A172 (cell line): ENCODE measurements around the gene CAPS. TPM values are rescaled to one million over a fixed set of nuclear protein-coding genes. Genes with fewer than 3 reads are reported as not detected.
"Not testable (repeated sequence)": the region's sequence is repeated elsewhere in the genome, so short reads cannot be mapped to it uniquely, and the experiment has no call there.

Experiments used
- DNase-seq: peaks from one replicate; pipeline ENCODE4 v3.0.0-alpha.2; 2015; ENCODE audit warnings: low spot score
- total RNA-seq: library from RNA; depleted of rRNA; stranded (reverse); fragments of >200 nt; shearing (Covaris generic); gene quantifications from 2 replicates; pipeline ENCODE4 v1.2.3, GENCODE V29; 2014; rRNA removed

CAPS gene
- total RNA-seq: 12.0 and 15.0 TPM in 2 replicates

DNA sequence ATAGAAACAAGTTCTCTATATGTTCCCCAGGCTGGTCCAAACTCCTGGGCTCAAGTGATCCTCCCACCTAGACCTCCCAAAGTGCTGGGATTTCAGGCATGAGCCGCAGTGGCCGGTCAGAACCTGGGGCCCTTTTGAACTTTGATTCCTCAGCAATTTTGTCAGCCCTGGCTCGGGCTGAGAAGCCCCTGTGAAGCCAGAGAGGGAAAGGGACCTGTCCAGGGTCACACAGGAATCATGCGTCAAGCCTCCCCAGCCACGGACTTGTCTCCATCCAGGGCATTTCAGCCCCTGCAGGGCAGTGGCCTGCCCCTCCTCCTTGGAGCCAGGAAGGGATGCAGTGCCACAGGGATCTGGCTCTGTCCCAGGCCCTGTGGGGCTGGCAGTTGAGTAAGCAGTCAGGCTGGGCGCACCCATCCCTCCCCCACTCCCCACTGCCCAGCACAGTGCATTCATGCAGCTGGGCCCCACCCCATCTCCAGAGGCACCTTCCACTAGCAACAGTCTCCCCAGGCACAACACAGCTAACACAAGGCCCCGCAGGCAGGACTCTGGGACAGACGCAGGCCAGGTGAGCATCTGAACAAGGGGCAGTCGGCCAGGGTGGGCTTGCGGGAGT lies at the start of gene CAPS:
CAPS (plus strand) TSS at position 516 of the 619 bp plus-strand sequence. CDS start 153 bp downstream, outside the sequence.
- DNase-seq: peak; percentile 95

DNA sequence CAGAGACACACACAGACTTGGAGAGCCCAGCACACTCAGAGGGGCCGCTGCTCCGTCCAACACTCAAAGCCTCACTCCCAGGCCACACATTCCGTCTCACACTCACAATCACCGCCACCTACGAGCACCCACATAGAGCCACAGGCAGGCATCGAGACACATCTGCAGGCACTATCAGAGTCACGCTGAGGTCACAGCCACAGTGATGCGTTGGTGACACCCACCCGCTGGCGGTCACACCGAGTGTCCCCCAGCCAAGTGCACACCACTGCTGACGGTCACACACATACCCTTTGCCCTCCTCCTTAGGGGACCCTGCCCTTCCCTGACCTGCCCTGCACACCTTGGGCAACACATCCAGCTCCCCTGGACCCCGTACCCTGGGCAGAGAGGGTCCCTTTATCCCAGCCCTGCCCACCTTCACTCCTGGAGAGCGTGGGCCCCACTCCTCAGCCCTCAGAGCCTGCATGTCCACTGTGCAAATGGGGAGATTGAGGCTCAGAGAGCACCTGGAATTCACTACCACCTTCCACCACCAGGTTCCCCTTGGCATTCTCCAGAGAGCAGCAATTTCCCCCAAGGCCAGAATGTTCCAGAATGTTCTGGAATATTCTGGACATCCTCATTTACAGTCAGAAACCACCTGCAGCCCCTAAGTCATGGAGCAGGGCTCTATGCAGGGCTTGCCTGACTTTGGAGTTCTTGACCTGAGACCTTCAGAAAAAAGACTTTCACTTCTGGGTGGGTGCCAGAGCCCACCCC lies 49.1 kb upstream of the CAPS start:
- DNase-seq: no peak

DNA sequence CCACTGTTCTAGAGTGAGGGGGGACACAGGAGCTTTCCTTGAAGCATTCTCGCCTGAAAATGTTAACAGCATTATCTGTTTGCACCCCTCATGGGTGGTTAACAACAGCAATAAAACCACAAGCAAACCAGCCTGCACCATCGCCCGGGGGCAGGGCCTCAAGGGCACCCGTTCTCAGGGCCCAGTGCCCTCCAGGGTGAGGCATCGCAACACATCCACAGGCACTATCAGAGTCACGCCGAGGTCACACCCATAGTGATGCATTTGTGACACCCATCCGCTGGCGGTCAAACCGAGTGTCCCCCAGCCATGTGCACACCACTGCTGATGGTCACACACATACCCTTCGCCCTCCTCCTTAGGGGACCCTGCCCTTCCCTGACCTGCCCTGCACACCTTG lies 48.3 kb upstream of the CAPS start:
- no peak for DNase-seq

GRCh38 chr19:5867201-5868136 lies 46.6 kb upstream of the CAPS start:
- DNase-seq: no peak

DNA sequence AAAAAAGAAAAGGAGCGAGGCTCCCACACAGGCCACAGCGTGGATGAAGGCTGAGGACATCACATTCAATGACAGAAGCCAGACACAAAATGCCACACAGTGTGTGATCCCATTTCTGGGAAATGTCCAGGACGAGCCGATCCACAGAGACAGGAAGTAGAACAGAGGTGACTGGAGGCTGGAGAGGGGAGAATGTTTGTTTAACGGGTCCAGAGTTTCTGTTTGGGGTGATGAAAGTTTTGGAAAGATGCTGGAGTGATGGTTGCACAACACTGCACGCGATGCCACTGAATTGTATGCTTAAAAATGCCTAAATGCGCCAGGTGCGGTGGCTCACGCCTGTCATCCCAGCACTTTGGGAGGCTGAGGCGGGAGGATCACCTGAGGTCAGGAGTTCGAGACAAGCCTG lies 43.1 kb upstream of the CAPS start:
- no peak for DNase-seq

DNA sequence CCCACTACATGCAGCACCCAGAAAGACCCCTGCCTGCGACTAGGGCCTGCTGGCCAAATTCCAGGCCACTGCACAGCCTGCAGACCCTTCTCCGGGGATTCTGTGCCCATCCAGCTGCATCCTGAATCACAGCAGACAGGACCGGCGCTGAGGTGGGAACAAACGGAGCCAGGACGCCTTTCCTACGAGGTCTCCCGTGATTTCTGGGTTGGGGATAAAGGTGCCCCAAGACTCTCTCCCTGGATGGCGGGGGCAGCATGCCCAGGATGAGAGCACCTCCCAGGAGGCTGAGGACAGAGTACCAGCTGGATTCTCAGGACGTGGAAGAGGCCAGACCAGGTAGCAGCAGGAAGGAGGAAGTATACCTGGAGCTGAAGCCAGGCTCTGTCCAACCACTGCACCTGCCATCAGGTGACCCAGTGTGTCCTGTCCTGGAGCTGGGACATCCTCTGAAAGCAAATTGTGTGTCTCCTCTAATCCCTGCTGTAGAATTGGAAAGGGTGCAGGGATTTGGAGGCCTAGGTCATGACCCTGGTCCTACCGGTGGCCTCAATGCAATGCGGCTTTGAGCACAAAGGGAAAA lies 40.3 kb upstream of the CAPS start:
- DNase-seq: no peak

DNA sequence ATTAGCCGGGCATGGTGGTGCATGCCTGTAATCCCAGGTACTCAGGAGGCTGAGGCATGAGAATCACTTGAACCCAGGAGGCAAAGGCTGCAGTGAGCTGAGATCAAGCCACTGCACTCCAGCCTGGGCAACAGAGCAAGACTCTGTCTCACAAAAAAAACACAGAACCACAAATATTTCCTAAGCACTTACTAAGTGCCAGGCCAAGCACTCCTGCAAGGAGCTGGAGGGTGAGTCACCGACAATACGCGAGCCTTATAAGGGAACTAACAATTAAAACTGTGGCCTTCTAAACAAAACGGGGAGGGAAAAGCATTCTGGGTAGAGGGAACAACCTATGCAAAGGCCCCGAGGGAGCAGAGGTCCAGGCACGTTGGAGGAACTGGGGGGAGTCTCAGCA lies 39.6 kb upstream of the CAPS start:
- peak; percentile 78 for DNase-seq

GRCh38 chr19:5877427-5877826 lies 36.6 kb upstream of the CAPS start:
- DNase-seq: no peak

GRCh38 chr19:5877882-5878281 lies 36.2 kb upstream of the CAPS start:
- no peak for DNase-seq

- DNase-seq: no peak
Measured at GRCh38 chr19:5880196-5880595, 33.9 kb upstream of the CAPS start.

GRCh38 chr19:5880604-5881078 lies 33.4 kb upstream of the CAPS start:
- DNase-seq: peak; percentile 67

- DNase-seq: no peak
Measured at GRCh38 chr19:5881543-5882299, 32.3 kb upstream of the CAPS start.

- DNase-seq: no peak
Measured at GRCh38 chr19:5882421-5882968, 31.6 kb upstream of the CAPS start.

GRCh38 chr19:5883157-5883873 lies 30.7 kb upstream of the CAPS start:
- DNase-seq: not testable (repeated sequence)

GRCh38 chr19:5884065-5884811 lies 29.8 kb upstream of the CAPS start:
- not testable (repeated sequence) for DNase-seq

DNA sequence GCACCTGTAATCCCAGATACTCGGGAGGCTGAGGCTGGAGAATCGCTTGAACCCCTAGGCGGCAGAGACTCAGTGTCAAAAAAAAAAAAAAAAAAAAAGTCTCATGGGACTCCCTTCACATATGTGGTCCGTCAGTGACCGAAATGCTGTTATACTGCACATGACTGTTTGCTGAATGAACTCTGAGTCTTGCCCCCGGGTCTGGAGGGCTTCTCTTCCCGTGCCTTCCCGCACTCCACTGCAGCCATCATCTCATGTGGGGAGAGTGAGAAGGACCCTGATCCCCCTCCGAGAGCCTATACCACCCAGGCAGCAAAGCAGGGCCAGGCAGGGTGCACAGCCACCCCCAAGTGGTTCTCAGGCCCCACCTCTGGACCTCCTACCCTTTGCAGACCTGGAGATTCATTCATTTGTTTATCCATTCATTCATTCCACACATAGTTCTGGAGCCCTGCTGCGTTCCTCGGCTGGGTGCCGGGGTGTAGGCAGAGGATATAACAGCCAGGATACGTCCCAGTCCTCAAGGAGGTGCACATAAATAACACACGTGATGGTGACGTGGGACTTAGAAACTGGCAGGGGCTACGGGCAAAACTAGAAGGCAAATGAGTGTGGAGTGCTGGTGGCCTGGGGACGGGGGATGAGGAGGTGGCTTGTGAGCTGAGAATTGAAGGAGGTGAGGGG lies 24.6 kb upstream of the CAPS start:
- DNase-seq: no peak

DNA sequence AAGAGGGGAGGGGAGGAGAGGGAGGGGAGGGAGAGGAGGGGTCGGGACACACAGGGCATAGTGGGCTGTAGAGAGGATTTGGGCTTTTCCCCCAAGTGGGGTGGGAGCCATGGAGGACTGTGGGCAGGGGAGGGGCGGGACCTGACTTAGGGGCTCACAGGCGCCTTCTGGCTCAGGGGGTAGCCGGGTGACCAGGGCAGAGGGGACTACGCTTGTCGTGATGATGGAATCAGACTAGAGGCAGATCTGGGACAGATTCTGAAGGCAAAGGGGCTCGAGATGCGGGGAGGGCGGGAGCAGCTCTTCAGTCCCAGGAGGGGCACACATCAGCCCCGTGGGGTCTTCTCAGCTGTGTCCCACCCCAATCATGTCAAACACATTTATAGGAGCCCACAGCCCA lies 24.0 kb upstream of the CAPS start:
- no peak for DNase-seq

- no peak for DNase-seq
Measured at GRCh38 chr19:5891572-5891937, 22.5 kb upstream of the CAPS start.
